VCaP (cell line): ENCODE data around the gene C12orf75.
"Not testable (repeated sequence)": the region's sequence is repeated elsewhere in the genome, so short reads cannot be mapped to it uniquely, and the experiment has no call there.

Source experiments
- H3K27ac ChIP-seq: fragments of 450-650 bp; 2 replicates; pipeline ENCODE4 v1.5.1; 2017
- CTCF ChIP-seq: fragments of 450-650 bp; conservative IDR thresholded peaks from 2 replicates; pipeline ENCODE4 v1.5.1; 2017; ENCODE audit warnings: mild to moderate bottlenecking, moderate library complexity

Gene C12orf75

GRCh38 chr12:105399428-105400081 lies 69.1 kb downstream of the C12orf75 start:
- no peak for TF ChIP-seq CTCF

GRCh38 chr12:105400227-105400626 lies 69.7 kb downstream of the C12orf75 start:
- TF ChIP-seq CTCF: no peak
- no peak overlapping the region for H3K27ac ChIP-seq

More at GRCh38 chr12:105399428-105400081, 69.1 kb downstream of the C12orf75 start:
- H3K27ac ChIP-seq: no peak overlapping the region

- no peak for TF ChIP-seq CTCF
- H3K27ac ChIP-seq: no peak overlapping the region
Observed at GRCh38 chr12:105401198-105401597, 70.7 kb downstream of the C12orf75 start.

- H3K27ac ChIP-seq: no peak overlapping the region
- TF ChIP-seq CTCF: no peak
Observed at GRCh38 chr12:105402366-105402765, 71.9 kb downstream of the C12orf75 start.

GRCh38 chr12:105403095-105403494 lies 72.6 kb downstream of the C12orf75 start:
- no peak overlapping the region for H3K27ac ChIP-seq
- no peak for TF ChIP-seq CTCF

- not testable (repeated sequence) for H3K27ac ChIP-seq
Observed at GRCh38 chr12:105404134-105404533, 73.6 kb downstream of the C12orf75 start.

GRCh38 chr12:105406497-105406896 lies 76.0 kb downstream of the C12orf75 start:
- no peak overlapping the region for H3K27ac ChIP-seq
- no peak for TF ChIP-seq CTCF

GRCh38 chr12:105409279-105409678 lies 78.8 kb downstream of the C12orf75 start:
- no peak for TF ChIP-seq CTCF
- no peak overlapping the region for H3K27ac ChIP-seq
